SKM-1 treated with dmso at 0.1 percent for 144 hours (cell line): ENCODE data around the gene ANKRD24.
A peak's percentile ranks its signal among the peaks of the same experiment; 100 is the strongest.
"Not testable (repeated sequence)": the region's sequence is repeated elsewhere in the genome, so short reads cannot be mapped to it uniquely, and the experiment has no call there.

Source experiments
- DNase-seq: peaks from one replicate; lab custom pipeline; 2025; ENCODE audit not compliant: unreplicated experiment; lab: John Stamatoyannopoulos, UW

Gene ANKRD24

DNA sequence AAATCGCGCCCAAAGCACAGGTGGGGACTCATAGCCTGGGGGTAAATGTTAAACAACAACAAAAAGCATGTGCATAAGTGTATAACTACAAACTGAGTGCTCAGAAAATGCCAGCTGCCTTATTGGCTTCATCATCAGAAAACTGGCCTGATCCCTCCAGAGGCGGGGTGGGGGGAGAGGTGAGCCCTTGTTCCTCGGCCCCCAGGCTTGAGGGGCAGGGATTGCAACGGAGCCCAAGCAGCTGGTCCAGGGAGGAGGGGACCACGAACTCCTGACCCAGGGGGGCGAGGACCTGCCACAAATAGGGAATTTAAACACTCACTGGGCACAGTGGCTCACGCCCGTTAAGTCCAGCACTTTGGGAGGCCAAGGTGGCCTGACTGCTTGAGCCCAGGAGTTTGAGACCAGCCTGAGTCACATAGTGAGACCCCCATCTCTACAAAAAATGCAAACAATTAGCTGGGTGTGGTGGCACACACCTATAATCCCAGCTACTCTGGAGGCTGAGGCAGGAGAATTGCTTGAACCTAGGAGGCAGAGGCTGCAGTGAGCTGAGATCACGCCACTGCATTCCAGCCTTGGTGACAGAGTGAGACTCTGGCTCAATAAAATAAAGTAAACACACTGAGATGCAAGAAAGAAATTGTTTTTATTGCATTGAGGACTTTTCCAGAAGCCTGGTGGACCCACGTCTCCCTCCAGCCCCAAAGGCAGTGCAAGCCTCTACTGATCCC lies 8.8 kb upstream of the ANKRD24 start:
- DNase-seq = no peak

DNA sequence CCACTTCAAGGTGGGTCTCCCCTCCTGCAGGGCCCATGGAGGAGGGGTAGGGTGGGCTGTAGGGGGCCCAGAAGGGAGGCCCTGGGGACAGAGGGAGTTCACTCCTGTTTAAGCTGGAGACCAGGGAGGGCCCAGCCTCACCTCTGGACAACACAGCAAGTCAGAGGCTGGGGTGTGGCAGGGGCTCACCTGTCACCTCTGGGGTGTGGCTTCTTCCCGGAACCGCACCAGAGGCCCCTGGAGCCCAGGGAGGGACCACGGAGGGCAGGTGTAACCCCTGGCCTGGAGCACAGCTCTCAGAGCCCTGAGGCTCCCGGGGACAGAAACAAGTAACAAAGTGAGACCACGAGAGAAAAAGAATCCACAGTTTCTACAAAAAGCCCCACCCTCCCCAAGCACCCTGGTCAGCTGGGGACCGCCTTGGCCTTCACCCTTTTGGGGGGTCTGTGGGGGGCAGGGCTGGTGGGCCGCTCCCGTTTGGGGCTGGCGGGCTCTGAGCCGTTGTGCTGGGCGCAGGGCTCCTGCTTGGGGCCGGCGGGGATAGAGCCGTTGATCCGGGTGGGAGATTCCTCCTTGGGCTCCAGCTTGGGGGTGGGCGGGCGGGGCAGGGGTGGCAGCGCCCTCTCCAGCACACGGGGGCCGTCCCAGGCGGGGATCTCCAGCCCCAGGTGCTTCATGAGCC lies 8.1 kb upstream of the ANKRD24 start:
- DNase-seq = no peak

DNA sequence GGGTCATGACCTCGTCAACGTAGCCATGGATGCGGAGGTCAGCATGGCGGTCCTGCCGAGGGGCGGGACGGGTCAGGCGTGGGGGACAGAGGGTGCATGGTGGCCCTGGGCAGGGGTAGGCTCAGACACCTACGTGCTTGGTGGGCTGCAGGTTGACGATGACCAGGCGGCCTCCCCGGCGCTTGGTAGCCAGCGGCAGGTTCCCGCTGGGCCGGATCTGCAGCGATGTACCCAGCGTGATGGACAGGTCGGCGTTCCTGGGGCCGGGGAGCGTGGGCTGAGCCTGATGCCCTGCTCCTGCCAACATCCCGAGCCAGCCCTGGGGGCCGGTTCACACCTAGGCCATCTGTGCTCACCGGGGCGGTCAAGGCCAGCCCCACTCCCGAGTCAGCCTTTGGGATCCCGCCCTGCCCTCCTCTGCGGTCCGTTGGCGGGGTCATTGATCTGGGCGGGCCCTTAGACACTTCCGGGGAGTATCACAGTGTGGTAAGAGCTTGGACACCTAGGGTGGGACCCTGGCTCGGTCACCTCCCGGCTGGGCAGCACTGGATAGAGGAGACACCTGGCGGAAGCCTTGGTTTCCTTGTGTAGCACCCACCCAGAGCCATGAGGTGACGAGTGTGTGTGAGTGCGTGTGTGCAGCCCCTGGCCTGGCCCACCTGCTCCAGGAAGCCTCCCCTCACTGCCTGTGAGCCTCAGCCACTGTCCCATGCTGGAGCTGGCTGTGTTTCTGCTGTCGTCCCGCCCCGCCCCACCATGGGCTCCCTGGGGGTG lies 7.4 kb upstream of the ANKRD24 start:
- no peak for DNase-seq

DNA sequence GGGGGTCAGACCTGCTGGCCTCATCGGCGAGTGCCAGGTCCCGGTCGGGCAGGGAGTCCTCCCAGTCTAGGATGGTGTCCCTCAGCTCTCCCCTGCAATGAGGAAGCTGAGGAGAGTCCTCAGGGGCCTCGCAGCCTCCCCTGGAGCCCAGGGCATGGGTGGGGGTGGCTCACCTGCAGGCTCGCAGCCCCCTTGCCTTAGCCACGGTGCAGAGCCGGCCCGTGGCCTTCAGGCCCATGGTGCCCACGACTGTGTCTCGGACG lies 6.9 kb upstream of the ANKRD24 start:
- DNase-seq = no peak

DNA sequence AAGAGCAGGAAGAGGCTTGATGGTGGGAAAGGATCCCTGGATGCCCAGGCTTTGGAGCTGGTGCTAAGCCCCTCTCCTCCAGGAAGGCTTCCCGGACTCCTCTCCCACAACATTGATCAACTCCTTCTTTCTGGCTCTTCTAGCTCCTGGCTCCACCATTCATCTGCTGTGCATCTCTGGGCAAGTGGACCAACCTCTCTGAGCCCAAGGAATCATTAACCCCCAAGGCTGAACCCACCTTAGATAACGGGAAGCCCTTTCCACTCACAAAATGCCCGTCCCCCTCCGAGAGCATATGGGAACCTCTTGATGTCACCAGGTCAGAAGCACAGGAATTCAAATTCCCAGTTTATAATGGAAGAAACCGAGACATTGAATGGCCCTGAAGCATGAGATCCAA lies 5.3 kb upstream of the ANKRD24 start:
- DNase-seq = no peak

DNA sequence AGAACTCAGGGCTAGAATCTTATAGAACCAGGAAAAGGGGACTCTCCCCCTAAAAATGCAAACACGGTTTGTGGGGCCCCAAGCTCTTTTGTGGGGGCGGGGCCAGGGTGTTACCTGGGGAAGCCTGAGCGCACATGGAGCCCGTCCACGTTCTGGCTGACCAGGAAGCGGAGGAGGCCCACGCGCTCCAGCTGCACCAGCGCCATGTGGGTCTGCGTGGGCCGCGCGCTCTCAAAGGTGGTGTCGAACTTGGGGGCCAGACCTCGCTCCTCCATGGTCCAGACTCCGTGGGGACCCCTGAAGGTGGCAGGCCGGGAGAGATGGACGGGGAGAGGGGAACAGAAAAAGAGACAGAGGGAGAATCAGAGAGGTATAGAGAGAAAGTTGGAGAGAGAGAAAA lies 3.5 kb upstream of the ANKRD24 start:
- DNase-seq = no peak

DNA sequence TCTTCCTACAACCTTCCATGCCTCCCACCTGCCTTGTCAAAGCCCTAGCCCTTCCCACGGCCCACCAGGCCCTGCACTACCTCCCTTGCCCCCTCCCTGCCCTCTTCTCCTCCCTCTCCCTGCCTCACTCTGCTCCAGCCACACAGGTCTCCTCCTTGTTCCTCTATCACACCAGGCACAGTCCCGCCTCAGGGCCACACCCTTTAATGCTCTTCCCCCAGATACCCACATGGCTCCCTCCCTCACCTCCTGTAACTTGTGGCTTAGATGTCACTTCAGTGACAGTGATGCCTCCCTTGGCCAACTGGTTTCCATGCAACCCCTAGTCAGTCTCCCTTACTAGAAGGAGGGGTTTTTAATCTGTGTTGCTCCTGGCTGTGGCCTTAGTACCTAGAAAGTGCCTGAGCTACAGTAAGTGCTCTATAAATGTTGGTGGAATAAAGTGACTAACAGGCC lies 1.4 kb upstream of the ANKRD24 start:
- no peak for DNase-seq

DNA sequence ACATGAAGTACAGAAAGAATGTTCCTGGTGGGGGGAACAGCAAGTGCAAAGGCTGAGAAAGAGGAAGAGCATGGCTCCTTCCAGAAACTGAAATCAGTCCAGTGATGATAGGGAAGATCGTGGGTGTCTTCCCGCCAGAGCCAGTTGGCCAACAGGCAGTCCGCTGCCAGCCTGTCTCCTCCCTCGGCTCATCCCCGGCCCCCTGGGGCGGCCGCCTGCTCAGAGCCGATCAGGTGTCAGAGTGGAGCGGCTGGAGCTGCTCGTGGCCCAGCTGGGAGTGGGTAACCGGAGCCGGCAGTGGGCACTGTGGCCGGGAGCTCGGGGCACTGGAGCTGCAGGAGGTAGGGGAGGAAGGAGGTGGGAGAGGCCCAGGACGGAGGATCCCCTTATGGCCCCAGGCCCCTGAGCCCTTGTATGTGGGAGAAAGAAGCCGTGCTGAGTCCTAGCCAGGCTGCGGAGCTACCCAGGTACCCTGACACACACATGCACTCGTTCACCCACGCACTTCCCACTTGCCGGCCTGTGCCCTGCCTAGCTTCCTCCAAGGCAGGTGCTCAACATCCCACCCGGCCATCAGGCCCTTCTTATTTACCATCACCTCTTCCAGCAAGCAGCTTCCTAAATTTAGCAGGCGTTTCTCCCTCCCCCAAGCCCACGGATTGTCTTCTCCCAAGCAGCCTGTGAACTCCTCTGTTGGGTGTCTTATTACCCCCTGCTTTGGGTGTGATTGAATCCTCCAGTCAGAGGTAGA lies 1.7 kb downstream of the ANKRD24 start:
- no peak for DNase-seq

DNA sequence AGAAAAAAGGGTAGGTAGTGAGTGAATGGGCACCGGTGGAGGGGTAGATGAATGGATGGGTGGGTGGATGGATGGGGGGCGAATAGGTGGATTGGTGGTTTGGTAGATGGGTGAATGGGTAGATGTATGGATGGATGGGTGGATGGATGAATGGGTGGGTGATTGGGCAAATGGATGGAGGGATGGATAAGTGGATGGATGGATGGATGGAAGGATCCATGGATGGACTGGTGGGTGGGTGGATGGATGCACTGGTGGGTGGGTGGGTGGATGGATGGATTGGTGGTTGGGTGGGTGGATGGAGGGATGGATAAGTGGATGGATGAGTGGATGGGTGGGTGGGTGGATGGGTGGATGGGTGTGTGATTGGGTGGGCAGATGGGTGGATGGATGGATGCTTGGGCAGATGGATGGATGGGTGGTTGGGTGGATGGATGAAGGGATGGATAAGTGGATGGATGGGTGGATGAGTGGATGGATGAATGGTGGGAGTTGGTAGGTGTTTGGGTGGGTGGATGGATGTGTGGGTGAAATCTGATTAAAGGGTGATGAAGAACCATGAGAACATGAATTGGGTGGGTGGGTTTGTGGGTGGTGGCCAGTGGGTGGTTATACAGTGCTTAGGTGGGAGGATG lies 2.3 kb downstream of the ANKRD24 start:
- no peak for DNase-seq

DNA sequence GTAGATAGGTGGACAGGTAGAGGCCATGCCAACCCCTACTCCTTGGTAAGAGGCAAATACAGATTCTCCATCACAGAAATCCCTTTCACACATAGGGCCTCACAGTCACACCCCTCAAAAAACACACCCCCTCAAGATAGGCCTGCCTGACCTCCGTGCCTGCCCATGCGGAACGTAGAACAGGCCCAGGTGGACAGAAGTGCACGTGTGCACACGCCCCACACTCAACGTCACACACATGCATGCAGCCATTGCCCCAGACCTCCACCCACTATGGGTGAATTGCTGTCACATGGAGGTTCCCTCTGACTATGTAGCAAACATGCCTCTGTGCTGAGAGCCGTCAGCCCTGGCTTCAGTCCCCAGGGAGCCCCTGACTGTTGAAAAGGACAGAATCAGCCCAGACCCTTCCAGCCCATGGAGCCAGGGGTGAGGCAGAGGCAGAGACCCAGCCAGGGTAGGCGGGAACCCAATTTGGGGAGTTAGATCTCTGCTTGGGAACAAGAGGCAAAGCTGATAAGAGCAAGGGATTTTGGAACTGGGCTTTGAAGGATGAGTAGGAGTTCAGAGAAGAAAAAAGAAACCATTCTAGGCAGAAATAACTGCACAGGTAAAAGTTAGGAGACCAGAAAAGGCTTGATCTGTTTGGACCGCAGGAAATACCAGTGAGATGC lies 3.1 kb downstream of the ANKRD24 start:
- DNase-seq = no peak

DNA sequence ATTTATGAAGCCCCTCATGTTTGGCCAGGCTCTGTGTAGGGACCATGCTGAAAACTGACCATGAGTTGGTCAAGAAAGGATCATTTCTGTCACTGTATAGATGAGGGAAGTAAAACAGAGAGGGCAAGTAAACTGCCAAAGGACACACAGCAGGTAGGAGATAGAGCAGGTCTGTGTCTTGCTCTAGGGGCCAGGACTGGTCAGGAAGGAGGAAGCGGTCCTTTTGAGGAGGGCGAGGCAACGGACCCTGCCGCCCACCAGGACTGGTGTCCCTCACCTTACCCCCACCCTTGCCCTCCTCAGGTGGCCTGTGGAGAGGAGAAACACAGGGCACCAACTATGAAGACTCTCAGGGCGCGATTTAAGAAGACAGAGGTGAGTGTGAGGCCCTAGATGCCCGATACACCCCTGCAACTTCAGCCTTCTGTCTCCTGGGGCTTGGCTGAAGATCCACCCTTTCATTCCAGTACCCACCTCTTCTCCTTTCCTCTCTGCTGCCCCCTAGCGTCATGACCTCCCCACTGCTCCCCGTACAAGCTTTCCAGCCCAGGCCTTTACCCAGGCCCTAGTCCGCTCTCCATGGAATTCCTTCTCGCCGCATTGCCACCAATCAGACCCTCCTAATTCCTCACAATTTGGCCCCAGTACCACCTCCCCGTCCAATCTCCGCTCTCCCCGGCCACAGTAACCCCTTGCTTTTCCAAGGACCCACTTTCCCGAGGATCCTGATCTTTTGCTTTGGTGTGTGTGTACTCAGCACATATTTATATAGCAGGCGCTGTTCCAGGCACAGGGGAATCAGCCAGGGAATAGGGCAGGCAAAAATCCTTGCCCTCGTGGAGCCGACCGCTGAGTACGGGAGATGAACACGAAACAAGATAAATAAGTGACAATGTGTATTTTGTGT lies 3.9 kb downstream of the ANKRD24 start:
- DNase-seq = peak; percentile 70

DNA sequence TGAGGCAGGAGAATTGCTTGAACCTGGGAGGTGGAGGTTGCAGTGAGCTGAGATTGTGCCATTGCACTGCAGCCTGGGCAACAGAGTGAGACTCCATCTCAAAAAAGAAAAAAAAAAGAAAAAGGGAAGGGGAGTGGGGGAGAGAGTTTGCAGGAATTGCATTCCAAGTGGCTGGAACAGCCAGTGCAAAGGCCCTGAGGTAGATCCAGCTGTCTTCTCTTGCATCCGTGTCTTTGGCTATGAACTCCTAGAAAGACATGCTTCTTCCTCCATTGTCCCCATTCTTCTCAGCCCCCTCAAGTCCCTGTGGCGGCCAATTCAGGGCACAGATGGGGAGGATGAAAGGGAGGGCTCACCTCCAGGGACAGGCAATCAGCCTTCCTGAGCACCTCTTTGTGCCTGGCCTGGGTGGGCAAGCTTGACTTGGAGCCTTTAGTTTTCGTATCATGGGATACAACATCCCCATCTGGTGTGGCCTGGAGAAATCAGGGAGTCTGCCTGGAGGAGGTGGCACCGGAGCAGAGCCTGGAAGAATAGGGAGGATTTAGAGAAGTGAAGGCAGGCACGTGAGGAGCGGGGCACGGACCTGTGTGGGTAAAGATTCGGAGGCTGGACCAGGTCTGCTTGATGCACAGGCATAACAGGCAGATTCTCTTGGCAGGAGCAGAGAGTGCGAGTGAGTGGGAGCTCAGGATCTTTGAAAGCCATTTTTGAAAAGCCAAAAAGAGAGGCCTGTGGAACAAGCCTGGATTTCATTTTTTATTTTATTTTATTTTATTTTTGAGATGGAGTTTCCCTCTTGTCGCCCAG lies 5.0 kb downstream of the ANKRD24 start:
- DNase-seq = no peak

DNA sequence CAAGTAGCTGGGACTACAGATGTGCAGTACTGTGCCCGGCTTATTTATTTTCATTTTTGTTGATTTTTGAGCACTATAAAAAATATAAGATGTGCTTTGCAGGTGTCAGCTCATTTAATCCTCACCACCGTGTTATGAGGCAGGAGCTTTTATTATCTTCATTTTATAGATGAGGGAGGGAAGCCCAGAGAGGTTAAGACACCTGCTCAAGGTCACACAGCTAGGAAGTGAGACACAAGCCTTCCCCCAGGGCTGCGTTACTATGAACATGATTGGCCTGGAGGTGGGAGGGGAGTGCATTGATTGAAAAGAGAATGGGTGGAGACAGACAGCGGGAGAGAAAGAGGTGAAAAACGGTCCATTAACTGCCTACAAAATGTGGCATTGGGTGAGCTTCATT lies 7.2 kb downstream of the ANKRD24 start:
- DNase-seq = no peak

DNA sequence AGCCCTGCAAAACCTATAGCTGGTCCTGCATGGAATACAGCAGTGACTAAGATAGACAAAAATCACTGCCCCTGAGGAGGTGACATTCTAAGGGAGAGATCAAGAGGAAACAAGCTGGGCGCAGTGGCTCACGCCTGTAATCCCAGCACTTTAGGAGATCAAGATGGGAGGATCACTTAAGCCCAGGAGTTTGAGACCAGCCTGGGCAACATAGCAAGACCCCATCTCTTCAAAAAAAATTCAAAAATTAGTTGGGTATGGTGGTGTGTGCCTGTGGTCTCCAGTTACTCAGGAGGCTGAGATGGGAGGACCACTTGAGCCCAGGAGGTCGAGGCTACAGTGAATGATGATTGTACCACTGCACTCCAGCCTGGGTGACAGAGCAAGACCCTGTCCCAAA lies 10.0 kb downstream of the ANKRD24 start:
- not testable (repeated sequence) for DNase-seq

DNA sequence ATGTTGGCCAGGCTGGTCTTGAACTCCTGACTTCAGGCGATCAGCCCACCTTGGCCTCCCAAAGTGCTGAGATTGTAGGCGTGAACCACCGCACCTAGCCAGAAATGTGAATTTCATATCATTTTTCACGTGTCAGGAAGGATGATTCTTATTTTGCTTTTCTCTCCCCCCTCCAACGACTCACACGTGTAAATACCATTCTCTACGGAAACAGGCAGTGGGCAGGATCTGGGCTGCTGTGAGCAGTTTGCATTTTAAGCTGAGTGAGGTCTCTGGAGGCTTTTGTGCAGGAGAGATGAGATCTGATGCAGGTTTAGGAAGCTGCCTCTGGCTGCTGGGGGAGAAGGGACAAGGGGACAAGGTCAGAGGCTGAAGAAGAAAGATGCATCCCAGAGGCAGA lies 11.9 kb downstream of the ANKRD24 start:
- no peak for DNase-seq

DNA sequence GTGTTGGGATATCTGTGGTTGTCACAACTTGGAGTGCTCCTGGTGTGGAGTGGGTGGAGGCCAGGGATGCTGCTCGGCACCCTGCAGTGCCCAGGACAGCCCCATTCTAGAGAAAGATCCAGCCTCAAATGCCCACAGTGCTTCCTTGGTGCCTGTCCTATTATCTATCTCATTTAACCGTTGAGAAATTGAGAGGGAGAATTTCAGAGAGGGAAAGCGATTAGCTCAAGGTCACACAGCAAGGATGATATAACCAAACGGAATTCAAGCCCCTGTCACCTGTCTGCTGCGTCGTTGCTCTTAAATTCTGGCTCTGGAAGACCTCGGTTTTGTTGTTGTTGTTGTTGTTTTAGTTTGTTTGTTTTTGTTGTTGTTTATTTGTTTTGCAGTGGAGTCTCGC lies 13.5 kb downstream of the ANKRD24 start:
- no peak for DNase-seq

DNA sequence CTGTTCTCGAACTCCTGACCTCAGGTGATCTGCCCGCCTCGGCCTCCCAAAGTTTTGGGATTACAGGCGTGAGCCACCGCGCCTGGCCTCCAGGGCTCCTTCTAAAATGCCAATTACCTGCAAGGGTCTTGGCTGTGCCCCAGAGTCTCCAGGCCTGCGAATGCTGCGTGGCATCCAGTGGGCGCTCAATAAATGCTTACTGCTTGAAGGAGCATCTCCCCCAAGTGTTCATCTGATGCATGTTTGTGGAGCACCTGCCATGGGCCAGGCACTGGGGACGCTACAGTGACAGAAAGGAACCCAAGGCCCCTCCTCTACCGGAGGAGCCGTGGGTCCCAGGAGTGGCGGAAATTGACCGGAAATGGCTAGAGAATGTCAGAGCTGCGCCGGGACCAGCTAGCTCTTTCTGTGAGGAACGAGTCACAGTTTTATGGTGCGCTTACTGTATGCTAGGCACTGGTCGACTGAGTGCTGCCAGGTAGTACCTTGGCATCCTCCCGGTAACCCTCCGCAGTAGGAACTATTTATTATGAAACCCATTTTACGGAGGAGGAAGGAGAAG lies 14.2 kb downstream of the ANKRD24 start:
- DNase-seq = no peak

DNA sequence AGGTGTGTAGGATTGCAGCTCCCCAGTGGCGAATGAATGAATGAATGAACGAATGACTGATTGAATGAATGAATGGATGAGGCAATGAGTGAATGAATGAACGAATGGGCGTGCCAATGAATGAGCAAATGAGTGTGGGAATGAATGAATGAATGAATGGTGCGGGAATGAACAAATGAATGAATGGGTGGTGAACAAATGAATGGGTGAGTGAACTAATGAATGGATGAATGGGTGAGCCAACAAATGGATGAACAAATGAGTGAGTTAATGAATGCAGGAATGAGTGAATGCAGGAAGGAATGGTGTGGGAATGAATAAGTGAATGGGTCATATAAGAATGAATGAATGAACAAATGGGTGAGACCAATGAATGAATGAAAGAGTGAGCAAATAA lies 14.7 kb downstream of the ANKRD24 start:
- no peak for DNase-seq
